ENCODE measurements around the gene RNF169.
"Not testable (repeated sequence)": the region's sequence is repeated elsewhere in the genome, so short reads cannot be mapped to it uniquely, and the experiment has no call there.

RNF169 gene

DNA sequence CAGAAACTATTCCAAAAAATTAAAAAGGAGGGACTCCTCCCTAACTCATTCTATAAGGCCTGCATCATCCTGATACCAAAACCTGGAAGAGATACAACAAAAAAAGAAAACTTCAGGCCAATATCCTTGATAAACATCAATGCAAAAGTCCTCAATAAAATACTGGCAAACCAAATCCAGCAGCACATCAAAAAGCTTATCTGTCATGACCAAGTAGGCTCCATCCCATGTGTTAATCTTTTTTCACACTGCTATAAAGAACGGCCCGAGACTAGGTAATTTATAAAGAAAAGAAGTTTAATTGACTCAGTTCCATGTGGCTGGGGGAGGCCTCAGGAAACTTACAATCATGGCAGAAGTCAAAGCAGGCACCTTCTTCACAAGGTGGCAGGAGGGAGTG lies 76.9 kb downstream of the RNF169 start:
- DNase-seq: not testable (repeated sequence)

DNA sequence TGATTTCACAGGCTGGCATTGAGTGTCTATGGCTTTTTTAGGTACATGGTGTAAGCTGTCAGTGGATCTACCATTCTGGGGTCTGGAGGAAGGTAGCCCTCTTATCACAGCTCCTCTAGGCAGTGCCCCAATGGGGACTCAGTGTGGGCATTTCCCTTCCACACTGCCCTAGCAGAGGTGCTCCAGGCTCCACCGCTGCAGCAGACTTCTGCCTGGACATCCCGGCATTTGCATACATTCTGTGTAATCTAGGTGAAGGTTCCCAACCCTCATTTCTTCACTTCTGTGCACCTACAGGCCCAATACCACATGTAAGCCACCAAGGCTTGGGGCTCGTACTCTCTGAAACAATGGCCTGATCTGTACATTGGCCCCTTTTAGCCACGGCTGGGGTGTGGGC lies 78.3 kb downstream of the RNF169 start:
- DNase-seq: no peak

GRCh38 chr11:74837191-74837590 lies 88.5 kb downstream of the RNF169 start:
- no peak for DNase-seq

DNA sequence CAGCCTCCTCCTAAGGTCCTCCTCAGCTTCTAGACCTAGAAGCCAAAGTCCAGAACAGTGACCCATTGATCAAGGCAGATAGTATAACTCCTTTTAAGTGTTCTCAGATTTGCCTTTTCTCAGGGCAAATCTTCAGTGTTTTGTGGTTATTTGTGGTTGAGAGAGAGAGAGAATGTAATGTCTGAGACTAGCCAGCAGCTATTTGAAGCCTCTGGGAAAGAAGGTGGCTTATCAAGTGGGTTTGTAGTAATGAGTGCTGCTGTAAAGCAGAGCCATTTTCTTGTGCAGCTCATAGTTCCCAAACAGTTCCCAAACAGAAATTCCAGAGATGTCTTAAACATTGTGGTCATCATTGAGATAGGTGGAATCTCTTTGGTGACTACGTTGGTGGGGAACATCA lies 89.5 kb downstream of the RNF169 start:
- no peak for DNase-seq

- no peak for DNase-seq
Observed at GRCh38 chr11:74839446-74839845, 90.8 kb downstream of the RNF169 start.

- DNase-seq: no peak
Observed at GRCh38 chr11:74839971-74840370, 91.3 kb downstream of the RNF169 start.

GRCh38 chr11:74840486-74840885 lies 91.8 kb downstream of the RNF169 start:
- no peak for DNase-seq

DNA sequence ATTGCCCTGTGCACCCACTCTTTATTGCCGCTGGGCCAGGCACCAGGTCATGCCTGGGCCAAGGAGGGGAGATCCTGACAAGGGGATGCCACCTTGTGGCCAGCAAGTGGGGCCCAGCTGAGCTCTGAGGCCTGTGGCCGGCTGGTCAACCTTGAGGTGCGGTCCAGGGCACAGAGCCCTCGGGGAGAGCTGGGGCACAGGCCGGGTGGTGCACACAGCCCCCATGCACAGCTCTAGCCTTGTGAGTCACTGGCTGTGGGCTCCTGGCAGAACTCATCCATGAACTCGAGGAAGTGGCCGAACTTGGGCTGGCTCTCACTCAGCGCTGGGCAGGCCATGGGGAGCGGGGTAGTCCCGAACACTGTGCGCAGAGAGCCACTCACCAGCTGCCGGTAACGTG lies 94.3 kb downstream of the RNF169 start:
- DNase-seq: no peak

GRCh38 chr11:74844072-74844471 lies 95.4 kb downstream of the RNF169 start:
- no peak for DNase-seq

GRCh38 chr11:74844865-74845264 lies 96.2 kb downstream of the RNF169 start:
- DNase-seq: no peak

GRCh38 chr11:74845978-74846517 lies 97.4 kb downstream of the RNF169 start:
- no peak for DNase-seq

DNA sequence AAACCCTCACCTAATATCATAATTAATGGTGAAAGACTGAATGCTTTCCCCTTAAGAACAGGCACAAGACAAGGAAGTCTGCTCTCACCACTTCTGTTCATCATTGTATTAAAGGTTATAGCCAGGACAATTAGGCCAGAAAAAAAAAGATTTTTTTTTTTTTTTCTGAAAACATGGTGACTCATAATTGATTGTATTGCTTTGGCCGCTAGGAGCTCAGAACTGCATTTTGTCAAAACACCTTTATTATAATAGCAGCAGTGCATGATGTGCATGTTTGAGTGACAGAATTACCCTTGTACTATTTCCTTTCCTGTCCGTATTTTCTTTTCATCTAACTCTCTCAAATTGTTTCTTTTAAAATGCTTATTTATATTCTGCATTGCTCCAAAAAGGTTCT lies 98.1 kb downstream of the RNF169 start:
- no peak for DNase-seq

DNA sequence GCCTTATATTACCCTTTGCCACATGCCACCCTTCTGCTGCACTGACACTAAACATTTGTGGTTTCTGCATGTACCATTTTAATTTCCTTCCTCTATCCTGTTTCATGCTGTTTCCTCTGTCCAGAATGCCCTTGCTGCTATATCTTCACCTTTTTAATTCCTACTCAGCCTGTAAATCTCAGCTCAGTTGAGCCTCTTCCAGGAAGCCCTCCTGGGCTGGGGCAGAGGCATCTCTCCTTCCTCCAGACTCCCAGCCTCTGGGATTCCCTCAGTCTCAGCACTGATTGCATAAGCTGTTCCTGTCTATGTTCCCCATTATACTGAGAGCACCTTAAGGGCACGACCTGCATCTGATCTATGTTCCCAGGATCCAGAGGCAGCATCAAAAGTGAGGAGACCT lies 98.7 kb downstream of the RNF169 start:
- no peak for DNase-seq

- no peak for DNase-seq
Observed at GRCh38 chr11:74847895-74848294, 99.2 kb downstream of the RNF169 start.

GRCh38 chr11:74849525-74850391 lies 101.1 kb downstream of the RNF169 start:
- peak; percentile 31 for DNase-seq

GRCh38 chr11:74853223-74853622 lies 104.6 kb downstream of the RNF169 start:
- DNase-seq: no peak

DNA sequence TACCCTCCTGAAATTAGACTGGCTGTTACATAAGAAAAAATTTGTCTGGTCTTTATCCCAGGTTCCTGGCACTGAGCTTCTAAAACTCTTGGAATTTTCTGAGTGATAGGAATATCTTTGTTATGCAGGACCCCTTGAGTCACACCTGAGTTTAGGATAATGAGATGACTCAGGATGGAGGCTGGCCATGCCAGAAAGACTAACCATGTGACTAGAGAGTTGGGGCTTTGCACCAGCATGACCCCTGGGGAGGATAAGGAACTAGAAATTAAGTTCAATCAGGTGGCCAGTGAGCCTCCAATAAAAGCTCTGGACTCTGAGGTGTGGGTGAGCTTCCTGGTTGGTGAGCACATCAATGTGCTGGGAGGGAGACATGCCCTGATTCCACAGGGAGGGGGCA lies 112.1 kb downstream of the RNF169 start:
- DNase-seq: no peak

DNA sequence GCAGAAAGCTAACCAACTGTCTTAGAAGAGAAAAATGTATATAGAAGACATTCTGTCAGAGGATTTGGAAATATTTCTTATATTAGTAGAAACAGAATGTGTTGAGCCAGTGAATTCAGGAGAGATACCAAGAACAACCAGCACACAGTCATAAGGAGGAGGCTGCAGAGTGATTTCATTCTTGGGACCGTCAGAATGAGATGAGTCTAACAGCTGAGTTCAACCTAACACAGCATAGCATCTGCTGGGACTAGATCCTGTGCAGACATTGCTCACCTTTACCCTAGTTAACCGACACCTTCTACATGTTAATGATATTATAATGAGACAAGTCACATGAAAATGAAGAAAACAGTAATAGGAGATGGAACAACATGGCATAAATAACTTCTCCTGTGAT lies 114.8 kb downstream of the RNF169 start:
- no peak for DNase-seq

DNA sequence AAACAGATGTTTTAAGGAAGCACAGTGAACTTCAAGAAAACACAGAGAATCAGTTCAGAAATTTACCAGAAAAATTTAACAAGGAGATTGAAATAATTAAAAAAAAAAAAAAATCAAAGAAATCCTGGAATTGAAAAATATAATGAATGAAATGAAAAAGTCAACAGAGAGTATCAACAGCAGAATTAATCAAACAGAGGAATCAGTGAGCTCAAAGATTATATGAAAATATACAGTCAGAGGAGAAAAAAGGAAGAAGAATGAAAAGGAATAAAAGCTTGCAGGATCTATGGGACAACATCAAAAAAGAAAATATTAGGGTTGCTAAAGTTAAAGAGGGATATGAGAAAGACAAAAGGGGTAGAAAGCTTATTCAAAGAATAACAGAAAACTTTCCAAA lies 117.9 kb downstream of the RNF169 start:
- no peak for DNase-seq

- DNase-seq: no peak
Observed at GRCh38 chr11:74870485-74870884, 121.8 kb downstream of the RNF169 start.

GRCh38 chr11:74871037-74871436 lies 122.4 kb downstream of the RNF169 start:
- no peak for DNase-seq

DNA sequence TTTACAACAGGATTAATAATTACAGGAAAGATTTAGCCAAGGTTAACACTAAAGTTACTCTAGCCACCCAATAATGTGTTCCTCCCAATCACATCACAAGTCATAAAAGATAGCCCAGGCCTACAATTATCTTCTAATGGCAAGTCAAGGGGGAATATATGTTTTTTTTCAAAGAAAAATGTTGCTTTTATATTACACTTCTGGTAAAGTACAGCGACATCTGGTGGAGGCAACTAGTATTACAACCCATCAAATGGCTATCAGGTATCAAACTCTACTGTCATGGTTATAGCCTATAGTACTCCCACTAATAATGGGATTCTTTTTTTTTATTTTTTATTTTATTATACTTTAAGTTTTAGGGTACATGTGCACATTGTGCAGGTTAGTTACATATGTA lies 128.5 kb downstream of the RNF169 start:
- DNase-seq: no peak

Data from NCI-H146 (cell line).